ENCODE results near the gene STRIP1.

The STRIP1 gene

GRCh38 chr1:110100335-110100734 lies 65.9 kb downstream of the STRIP1 start:
- Histone ChIP-seq H3K4me1 (ENCODE audit: insufficient read depth, low read length, poor library complexity, severe bottlenecking) (peaks cover 9% of the 10 kb centered on the region), H3K79me2 (ENCODE audit: insufficient read depth, low read length) (no peaks in the 10 kb centered on the region), H3F3A (ENCODE audit: low read depth) (no peaks in the 10 kb centered on the region), H3K9me3 (ENCODE audit: insufficient read depth, low read depth, low read length) (no peaks in the 10 kb centered on the region), H3K36me3 (ENCODE audit: insufficient read depth, low read length) (no peaks in the 10 kb centered on the region), H2AFZ (ENCODE audit: low read length) (no peak overlapping the region), H4K20me1 (ENCODE audit: insufficient read depth, low read length, poor library complexity, severe bottlenecking) (no peaks in the 10 kb centered on the region), H3K27me3 (ENCODE audit: insufficient read depth, low read length, poor library complexity, severe bottlenecking) (no peaks in the 10 kb centered on the region), H3K9me2 (replicated peaks; ENCODE audit: low read depth, low read length) (no peaks in the 10 kb centered on the region), H3K9ac (ENCODE audit: low read depth, low read length, poor library complexity, severe bottlenecking) (no peak overlapping the region), H3K4me3 (ENCODE audit: low read length, poor library complexity, severe bottlenecking) (no peak overlapping the region), H3K4me2 (ENCODE audit: low read depth, low read length, poor library complexity, severe bottlenecking) (no peak overlapping the region)
- TF ChIP-seq EZH2phosphoT487 (IDR thresholded peaks at IDR 0.05; ENCODE audit: borderline replicate concordance), result no peak
- TF ChIP-seq, protein P1, sequence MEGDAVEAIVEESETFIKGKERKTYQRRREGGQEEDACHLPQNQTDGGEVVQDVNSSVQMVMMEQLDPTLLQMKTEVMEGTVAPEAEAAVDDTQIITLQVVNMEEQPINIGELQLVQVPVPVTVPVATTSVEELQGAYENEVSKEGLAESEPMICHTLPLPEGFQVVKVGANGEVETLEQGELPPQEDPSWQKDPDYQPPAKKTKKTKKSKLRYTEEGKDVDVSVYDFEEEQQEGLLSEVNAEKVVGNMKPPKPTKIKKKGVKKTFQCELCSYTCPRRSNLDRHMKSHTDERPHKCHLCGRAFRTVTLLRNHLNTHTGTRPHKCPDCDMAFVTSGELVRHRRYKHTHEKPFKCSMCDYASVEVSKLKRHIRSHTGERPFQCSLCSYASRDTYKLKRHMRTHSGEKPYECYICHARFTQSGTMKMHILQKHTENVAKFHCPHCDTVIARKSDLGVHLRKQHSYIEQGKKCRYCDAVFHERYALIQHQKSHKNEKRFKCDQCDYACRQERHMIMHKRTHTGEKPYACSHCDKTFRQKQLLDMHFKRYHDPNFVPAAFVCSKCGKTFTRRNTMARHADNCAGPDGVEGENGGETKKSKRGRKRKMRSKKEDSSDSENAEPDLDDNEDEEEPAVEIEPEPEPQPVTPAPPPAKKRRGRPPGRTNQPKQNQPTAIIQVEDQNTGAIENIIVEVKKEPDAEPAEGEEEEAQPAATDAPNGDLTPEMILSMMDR (conservative IDR thresholded peaks at IDR 0.05; ENCODE audit: low read length), result no peak

DNA sequence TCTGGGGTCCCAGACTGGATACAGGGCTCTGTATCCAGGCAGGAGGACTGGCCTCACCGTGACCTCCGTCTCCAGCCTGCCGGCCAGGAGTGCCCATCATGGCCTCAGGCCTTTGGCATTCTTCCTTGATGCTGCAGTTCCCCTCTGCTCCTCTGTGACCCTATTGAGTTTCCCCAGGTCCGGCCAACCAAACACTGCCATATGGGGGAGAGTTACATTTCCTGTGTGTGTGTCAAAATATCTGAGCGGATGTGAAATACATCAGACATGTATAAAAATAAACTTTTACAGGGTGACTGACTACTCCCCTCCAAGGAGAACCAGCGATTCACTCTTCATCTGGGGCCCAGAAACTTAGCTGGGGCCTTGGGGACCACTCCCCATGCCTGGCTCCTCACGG lies 67.7 kb downstream of the STRIP1 start:
- H3F3A ChIP-seq (ENCODE audit: low read depth), result no peaks in the 10 kb centered on the region
- no peaks in the 10 kb centered on the region for H3K36me3 ChIP-seq (ENCODE audit: insufficient read depth, low read length)
- no peak for TF ChIP-seq EZH2phosphoT487 (IDR thresholded peaks at IDR 0.05; ENCODE audit: borderline replicate concordance)
- TF ChIP-seq, protein P1 (conservative IDR thresholded peaks at IDR 0.05; ENCODE audit: low read length), result no peak
- H3K9ac ChIP-seq (ENCODE audit: low read depth, low read length, poor library complexity, severe bottlenecking), result no peak overlapping the region
- no peak overlapping the region for H2AFZ ChIP-seq (ENCODE audit: low read length)
- no peaks in the 10 kb centered on the region for H3K9me3 ChIP-seq (ENCODE audit: insufficient read depth, low read depth, low read length)
- H4K20me1 ChIP-seq (ENCODE audit: insufficient read depth, low read length, poor library complexity, severe bottlenecking), result no peaks in the 10 kb centered on the region
- H3K79me2 ChIP-seq (ENCODE audit: insufficient read depth, low read length), result no peaks in the 10 kb centered on the region
- peaks cover 9% of the 10 kb centered on the region for H3K4me1 ChIP-seq (ENCODE audit: insufficient read depth, low read length, poor library complexity, severe bottlenecking)
- no peak overlapping the region for H3K4me2 ChIP-seq (ENCODE audit: low read depth, low read length, poor library complexity, severe bottlenecking)
- H3K27me3 ChIP-seq (ENCODE audit: insufficient read depth, low read length, poor library complexity, severe bottlenecking), result no peaks in the 10 kb centered on the region
- H3K9me2 ChIP-seq (replicated peaks; ENCODE audit: low read depth, low read length), result no peaks in the 10 kb centered on the region
- no peak overlapping the region for H3K4me3 ChIP-seq (ENCODE audit: low read length, poor library complexity, severe bottlenecking)
